Esophagus squamous epithelium (tissue), 5 donors: ENCODE measurements around the gene CLASRP. TPM values are rescaled to one million over a fixed set of nuclear protein-coding genes. Genes with fewer than 3 reads are reported as not detected.

Experiments
- DNase-seq: peaks from one replicate; lab custom pipeline; 2025; lab: John Stamatoyannopoulos, UW
- H3K27ac ChIP-seq, 4 donors: fragments of 200-600 bp; sonication (generic); one replicate each; pipeline ENCODE4 v1.5.1; 2016 to 2019; ENCODE audit warnings: mild to moderate bottlenecking in 1 of 4
- H3K27me3 ChIP-seq, 4 donors: fragments of 200-600 bp; sonication (generic); 1 replicate in 3 of 4; 2 replicates in 1 of 4; pipeline versions ENCODE4 v1.5.1 to v1.6.0; 2017 to 2021; ENCODE audit warnings: antibody characterized with exemption in 1 of 4
- H3K36me3 ChIP-seq, 3 donors: fragments of 200-600 bp; sonication (generic); one replicate each; pipeline ENCODE4 v1.5.1; 2016 to 2019
- H3K4me1 ChIP-seq, 3 donors: fragments of 200-600 bp; sonication (generic); one replicate each; pipeline ENCODE4 v1.5.1; 2017 to 2019
- H3K4me3 ChIP-seq, 4 donors: fragments of 200-600 bp; sonication (generic); 1 replicate in 3 of 4; 2 replicates in 1 of 4; pipeline ENCODE4 v1.5.1; 2016 to 2019; ENCODE audit warnings: mild to moderate bottlenecking in 2 of 4, moderate library complexity in 1 of 4
- H3K9me3 ChIP-seq, 3 donors: fragments of 200-600 bp; sonication (generic); one replicate each; pipeline ENCODE4 v1.5.1; 2016 to 2019
- POLR2A ChIP-seq, 4 donors: fragments of 450-650 bp; IDR thresholded peaks; one replicate each; pipeline ENCODE4 v1.6.1; 2017; ENCODE audit warnings: antibody characterized with exemption in 4 of 4, mild to moderate bottlenecking in 4 of 4, moderate library complexity in 3 of 4
- WGBS, 2 donors: methylation state at CpG; one replicate each; pipeline ENCODE4 v1.1.5; 2018; 5-methylcytosine and 5-hydroxymethylcytosine counted together
- intact Hi-C: fragments of 100-400 bp; cut with DNase I; formaldehyde crosslinking; loops from one replicate; pipeline ENCODE4 v1.15.0; 2022
- total RNA-seq, 4 donors: library from RNA; depleted of rRNA; stranded (reverse); fragments of >200 nt; gene quantifications; one replicate each; pipeline ENCODE4 v1.1.0, GENCODE V29; 2016
- TF ChIP-seq, protein P1 (sequence below), 6 experiments: fragments of 450-650 bp in 4 of 6; fragments of 200-600 bp in 2 of 6; sonication (generic) in 2 of 6; IDR thresholded peaks; one replicate each; pipeline ENCODE4 v1.5.1; 2016 to 2019; ENCODE audit warnings: antibody characterized with exemption in 6 of 6, mild to moderate bottlenecking in 4 of 6, moderate library complexity in 4 of 6
- donor health status: DM: yes; HTN: yes; CAD: no.

CLASRP gene
- total RNA-seq, 4 donors from 2014 or later: 46.4 to 122 (median 64.0) TPM

GRCh38 chr19:45032421-45032820, 6.4 kb upstream of the CLASRP start:
- no peak for DNase-seq
- Histone ChIP-seq H3K4me3 (no peak overlapping the region), H3K27ac (no peak overlapping the region), H3K36me3 (peaks cover 3 to 90% (median 13%) of the 10 kb centered on the region in 3 donors), H3K9me3 (no peaks in the 10 kb centered on the region), H3K4me1 (no peaks in the 10 kb centered on the region), H3K27me3 (no peaks in the 10 kb centered on the region)
- TF ChIP-seq POLR2A (IDR thresholded peaks at IDR 0.05): no peak
- TF ChIP-seq, protein P1, sequence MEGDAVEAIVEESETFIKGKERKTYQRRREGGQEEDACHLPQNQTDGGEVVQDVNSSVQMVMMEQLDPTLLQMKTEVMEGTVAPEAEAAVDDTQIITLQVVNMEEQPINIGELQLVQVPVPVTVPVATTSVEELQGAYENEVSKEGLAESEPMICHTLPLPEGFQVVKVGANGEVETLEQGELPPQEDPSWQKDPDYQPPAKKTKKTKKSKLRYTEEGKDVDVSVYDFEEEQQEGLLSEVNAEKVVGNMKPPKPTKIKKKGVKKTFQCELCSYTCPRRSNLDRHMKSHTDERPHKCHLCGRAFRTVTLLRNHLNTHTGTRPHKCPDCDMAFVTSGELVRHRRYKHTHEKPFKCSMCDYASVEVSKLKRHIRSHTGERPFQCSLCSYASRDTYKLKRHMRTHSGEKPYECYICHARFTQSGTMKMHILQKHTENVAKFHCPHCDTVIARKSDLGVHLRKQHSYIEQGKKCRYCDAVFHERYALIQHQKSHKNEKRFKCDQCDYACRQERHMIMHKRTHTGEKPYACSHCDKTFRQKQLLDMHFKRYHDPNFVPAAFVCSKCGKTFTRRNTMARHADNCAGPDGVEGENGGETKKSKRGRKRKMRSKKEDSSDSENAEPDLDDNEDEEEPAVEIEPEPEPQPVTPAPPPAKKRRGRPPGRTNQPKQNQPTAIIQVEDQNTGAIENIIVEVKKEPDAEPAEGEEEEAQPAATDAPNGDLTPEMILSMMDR (IDR thresholded peaks at IDR 0.05): no peak
- intact Hi-C loops: no loop called here
- WGBS, 2 donors: 90 to 96% methylated on average over 3 to 18 of the region's 18 CpGs

DNA sequence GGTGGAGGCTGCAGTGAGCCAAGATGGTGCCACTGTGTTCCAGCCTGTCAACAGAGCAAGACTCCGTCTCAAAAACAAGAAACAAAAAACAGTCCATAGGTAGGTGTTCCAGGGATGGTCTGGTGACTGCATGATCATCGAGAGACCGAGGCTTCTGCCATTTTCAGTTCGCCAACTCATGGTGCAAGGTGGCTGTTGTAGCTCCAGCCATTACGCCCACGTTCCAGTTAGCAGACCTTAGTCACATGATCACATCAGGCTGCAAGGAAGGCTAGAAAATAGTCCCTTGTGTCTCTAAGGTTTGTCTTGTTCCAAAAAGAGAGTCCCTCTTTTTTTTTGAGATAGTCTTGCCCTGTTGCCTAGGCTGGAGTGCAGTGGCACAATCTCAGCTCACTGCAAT, 3.1 kb upstream of the CLASRP start:
- no peak overlapping the region for H3K4me3 ChIP-seq
- H3K27me3 ChIP-seq: no peaks in the 10 kb centered on the region
- intact Hi-C loops: no loop called here
- 97 to 98% methylated on average over 6 of the region's 6 CpGs for WGBS, 2 donors
- no peaks in the 10 kb centered on the region for H3K9me3 ChIP-seq
- no peak overlapping the region for H3K27ac ChIP-seq
- no peak for DNase-seq
- peaks cover 18 to 23% (median 18%) of the 10 kb centered on the region in 3 donors for H3K4me1 ChIP-seq
- peaks cover 7 to 70% (median 12%) of the 10 kb centered on the region in 3 donors for H3K36me3 ChIP-seq
- TF ChIP-seq, protein P1 (IDR thresholded peaks at IDR 0.05): no peak
- TF ChIP-seq POLR2A (IDR thresholded peaks at IDR 0.05): no peak

- no peak overlapping the region for H3K4me3 ChIP-seq
- H3K27ac ChIP-seq: peak overlapping the region in 2 of 4 donors; percentile 97 to 99
- no peak for DNase-seq
- intact Hi-C loops: no loop called here
- WGBS, 2 donors: 82 to 85% methylated on average over 11 to 14 of the region's 37 CpGs
- no peaks in the 10 kb centered on the region for H3K27me3 ChIP-seq
- no peaks in the 10 kb centered on the region for H3K9me3 ChIP-seq
- peaks cover 18 to 41% (median 32%) of the 10 kb centered on the region in 3 donors for H3K4me1 ChIP-seq
- no peak for TF ChIP-seq POLR2A (IDR thresholded peaks at IDR 0.05)
- TF ChIP-seq, protein P1 (IDR thresholded peaks at IDR 0.05): no peak
- H3K36me3 ChIP-seq: peaks cover 9 to 71% (median 20%) of the 10 kb centered on the region in 3 donors
Measured at GRCh38 chr19:45037393-45038169, 1.3 kb upstream of the CLASRP start.

- Histone ChIP-seq H3K27me3 (no peaks in the 10 kb centered on the region), H3K4me3 (peak overlapping the region in 3 of 4 donors; percentile 73 to 92 (median 88)), H3K36me3 (peaks cover 9 to 71% (median 25%) of the 10 kb centered on the region in 3 donors), H3K9me3 (no peaks in the 10 kb centered on the region), H3K4me1 (peaks cover 20 to 61% (median 32%) of the 10 kb centered on the region in 3 donors), H3K27ac (peak overlapping the region; percentile 94 to 99 (median 98))
- WGBS, 2 donors: 51 to 73% methylated on average over 14 to 17 of the region's 19 CpGs
- intact Hi-C loops: no loop called here
- TF ChIP-seq, protein P1 (IDR thresholded peaks at IDR 0.05): no peak
- TF ChIP-seq POLR2A (IDR thresholded peaks at IDR 0.05): no peak
- DNase-seq: no peak
Measured at GRCh38 chr19:45040059-45040771, 1.4 kb downstream of the CLASRP start.

DNA sequence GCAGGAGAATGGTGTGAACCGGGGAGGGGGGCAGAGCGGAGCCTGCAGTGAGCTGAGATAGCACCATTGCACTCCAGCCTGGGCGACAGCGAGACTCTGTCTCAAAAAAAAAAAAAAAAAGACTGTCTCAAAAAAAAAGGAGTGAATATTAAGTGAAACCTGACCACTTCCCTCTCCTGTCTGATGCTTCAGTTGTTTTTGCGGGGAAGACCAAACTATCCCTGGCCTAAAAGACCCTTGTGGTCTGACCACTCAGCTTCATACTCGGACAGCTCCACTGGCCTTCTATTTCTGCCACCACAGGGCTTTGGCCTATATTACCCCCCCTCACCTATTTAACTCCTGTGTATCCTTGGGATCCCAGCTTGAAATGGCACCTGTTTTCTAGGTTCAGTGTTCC, 2.3 kb downstream of the CLASRP start:
- intact Hi-C loops: no loop called here
- TF ChIP-seq, protein P1 (IDR thresholded peaks at IDR 0.05): no peak
- TF ChIP-seq POLR2A (IDR thresholded peaks at IDR 0.05): no peak

More for the DNA sequence above, 2.3 kb downstream of the CLASRP start:
- WGBS, 2 donors: 64 to 67% methylated on average over 5 to 6 of the region's 6 CpGs
- no peak for DNase-seq
- Histone ChIP-seq H3K4me3 (no peak overlapping the region), H3K9me3 (no peaks in the 10 kb centered on the region), H3K36me3 (peaks cover 6 to 72% (median 25%) of the 10 kb centered on the region in 3 donors), H3K27me3 (no peaks in the 10 kb centered on the region), H3K27ac (no peak overlapping the region), H3K4me1 (peaks cover 29 to 70% (median 32%) of the 10 kb centered on the region in 3 donors)
